HG02938 (cell line): ENCODE measurements around the gene BACE2.
"Not testable (repeated sequence)": the region's sequence is repeated elsewhere in the genome, so short reads cannot be mapped to it uniquely, and the experiment has no call there.

ENCODE experiments used
- ATAC-seq: cut with Tn5 transposase; IDR thresholded peaks from one replicate; pipeline ENCODE4 v1.9.1; 2021; ENCODE audit warnings: mild to moderate bottlenecking, moderate library complexity; ENCODE audit not compliant: unreplicated experiment

BACE2 gene

DNA sequence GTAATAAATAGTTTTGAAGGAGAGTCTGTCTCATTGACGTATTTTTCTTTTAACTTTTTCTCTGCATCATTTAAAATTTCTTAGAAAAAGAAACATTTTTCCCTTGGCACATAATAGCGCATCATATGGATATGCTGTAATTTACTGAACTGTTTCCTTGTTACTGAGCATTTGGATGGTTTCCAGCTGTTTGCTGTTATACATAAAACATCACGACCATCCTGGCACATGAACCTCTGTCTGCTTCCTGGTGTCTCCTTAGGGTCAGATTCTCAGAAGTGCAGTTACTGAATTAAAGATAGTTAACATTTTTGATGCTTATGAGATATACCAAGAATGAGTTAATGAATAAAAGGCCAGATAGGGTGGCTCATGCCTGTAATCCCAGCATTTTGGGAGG lies 67.2 kb downstream of the BACE2 start:
- ATAC-seq: no peak

DNA sequence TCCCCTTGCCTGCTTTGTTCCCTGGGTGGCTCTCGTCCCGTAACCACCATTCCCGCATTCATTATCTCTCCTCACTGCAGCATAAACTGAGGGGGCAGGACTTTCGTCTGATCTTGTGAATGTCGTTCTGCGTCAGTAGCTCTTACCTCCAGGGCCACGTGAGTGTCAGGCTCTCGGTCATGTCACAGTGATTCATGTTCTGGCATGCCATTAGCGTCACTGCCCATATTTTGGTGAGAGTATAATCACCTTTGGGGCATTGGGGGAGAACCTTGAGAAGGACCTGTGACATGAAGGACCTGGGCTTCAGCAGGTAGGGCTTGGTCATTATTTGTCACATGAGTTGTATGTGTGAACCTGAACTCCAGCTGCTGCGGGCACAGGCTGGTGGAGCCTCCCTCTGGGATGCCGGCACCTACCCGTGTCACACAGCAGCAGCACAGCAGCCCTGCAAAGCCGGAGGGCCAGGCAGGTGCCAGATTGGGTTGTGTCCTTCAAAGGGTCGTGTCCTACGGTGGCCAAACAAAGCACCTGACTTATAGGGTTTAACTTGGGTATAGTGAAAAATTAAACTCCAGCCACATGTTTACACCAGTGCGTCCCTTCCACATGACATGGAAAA lies 68.5 kb downstream of the BACE2 start:
- ATAC-seq: no peak

DNA sequence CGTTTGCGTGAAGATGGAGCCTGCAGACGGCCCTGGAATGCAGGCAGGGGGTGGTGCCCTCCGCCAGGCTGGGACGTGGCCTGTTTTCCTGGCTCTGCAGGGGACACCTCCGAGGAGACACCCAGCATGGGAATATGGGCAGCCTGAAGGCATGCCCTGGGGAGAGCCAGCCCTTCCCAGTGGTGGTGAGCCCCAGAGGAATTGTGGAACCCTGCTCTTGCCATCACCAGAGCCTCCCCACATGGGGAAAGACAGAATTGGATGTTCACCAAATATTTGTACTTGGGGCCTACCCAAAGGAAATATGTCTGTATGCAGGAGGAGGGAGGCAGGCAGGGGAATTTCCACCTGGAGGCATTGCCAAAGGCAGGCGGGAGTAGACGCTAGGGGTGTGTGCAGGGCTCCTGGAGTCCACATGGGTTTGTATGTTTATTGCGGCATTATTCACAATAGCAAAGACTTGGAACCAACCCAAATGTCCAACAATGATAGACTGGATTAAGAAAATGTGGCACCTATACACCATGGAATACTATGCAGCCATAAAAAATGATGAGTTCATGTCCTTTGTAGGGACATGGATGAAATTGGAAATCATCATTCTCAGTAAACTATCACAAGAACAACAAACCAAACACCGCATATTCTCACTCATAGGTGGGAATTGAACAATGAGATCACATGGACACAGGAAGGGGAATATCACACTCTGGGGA lies 70.3 kb downstream of the BACE2 start:
- ATAC-seq: not testable (repeated sequence)

DNA sequence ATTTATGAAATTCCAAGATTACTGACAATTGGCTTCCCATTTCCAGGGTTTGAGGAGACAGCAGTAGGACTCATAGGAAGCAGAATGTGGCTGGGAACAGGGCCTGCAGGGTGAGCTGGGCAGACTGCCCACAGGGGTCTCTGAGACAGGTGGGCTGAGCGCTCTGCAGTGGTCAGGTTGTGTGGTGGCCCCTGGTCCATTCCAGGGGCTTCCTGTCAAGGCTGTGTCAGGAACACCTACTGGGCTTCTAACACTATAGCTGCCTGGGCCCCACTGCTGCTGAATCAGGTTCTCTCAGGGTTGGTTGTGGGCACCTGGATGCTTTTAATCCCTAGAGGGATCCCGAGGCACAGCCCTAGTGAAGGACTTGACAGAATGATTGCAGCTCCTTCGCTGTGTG lies 72.1 kb downstream of the BACE2 start:
- ATAC-seq: no peak

DNA sequence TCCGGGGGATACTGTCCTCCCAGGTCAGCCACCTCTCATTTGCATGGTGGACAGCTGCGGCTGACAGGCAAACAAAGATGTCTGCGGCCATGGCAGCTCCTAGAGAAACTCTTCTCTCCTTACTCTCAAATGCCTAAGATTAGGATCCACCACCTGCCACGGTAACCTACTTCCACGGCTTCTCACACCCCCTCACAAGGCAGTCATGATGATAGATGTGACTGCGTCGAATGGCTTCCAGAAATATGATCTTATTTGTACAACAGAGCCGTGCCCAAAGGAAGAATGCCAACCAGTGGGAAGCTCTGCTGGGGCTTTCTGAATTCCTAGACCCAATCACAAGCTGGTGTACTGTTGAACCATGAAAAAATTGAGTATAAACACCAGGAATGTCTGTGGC lies 73.4 kb downstream of the BACE2 start:
- ATAC-seq: no peak

DNA sequence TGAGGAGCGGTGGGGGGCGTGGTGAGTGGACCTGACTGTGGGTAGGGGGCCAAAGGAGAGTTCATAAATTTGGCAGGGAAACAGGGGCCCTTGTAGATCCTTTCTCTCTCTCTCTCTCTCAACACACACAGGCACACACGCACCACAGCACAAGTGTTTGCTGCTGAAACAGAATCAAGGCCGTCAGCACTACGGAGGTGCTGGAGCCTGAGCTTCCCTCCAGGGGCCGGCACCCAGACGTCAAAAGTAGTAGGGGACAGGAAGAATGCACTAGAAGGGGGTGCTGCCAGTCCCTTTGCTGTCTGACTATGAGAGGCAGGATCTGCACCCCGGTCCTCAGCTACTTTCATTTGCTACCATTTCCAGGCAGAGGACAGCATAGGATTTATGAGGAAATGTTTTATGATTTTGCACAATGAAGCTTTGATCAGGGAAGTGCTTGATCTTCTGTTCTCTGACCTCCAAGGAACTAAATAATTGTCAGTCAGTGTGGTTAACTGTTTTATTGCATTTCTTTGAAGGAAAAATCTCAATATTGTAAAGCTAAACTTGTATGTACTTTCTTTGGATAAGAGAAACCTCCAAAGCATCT lies 74.4 kb downstream of the BACE2 start:
- no peak for ATAC-seq

DNA sequence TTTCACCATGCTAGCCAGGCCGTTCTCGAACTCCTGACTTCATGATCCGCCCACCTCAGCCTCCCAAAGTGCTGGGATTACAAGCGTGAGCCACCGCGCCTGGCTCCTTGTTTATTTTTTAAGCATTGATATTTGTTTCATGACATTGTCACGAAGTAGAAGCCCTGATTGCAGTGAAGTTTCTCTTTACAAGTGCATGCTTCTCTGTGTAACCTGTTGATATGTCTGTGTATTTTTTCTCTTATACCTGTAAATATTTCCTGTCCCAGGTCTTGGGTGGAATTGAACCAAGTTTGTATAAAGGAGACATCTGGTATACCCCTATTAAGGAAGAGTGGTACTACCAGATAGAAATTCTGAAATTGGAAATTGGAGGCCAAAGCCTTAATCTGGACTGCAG lies 75.1 kb downstream of the BACE2 start:
- ATAC-seq: no peak

DNA sequence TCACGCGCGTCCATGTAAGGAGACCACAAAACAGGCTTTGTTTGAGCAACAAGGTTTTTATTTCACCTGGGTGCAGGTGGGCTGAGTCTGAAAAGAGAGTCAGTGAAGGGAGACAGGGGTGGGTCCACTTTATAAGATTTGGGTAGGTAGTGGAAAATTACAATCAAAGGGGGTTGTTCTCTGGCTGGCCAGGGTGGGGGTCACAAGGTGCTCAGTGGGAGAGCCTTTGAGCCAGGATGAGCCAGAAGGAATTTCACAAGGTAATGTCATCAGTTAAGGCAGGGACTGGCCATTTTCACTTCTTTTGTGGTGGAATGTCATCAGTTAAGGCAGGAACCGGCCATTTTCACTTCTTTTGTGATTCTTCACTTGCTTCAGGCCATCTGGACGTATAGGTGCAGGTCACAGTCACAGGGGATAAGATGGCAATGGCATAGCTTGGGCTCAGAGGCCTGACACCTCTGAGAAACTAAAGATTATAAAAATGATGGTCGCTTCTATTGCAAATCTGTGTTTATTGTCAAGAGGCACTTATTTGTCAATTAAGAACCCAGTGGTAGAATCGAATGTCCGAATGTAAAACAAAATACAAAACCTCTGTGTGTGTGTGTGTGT lies 76.4 kb downstream of the BACE2 start:
- ATAC-seq: not testable (repeated sequence)

DNA sequence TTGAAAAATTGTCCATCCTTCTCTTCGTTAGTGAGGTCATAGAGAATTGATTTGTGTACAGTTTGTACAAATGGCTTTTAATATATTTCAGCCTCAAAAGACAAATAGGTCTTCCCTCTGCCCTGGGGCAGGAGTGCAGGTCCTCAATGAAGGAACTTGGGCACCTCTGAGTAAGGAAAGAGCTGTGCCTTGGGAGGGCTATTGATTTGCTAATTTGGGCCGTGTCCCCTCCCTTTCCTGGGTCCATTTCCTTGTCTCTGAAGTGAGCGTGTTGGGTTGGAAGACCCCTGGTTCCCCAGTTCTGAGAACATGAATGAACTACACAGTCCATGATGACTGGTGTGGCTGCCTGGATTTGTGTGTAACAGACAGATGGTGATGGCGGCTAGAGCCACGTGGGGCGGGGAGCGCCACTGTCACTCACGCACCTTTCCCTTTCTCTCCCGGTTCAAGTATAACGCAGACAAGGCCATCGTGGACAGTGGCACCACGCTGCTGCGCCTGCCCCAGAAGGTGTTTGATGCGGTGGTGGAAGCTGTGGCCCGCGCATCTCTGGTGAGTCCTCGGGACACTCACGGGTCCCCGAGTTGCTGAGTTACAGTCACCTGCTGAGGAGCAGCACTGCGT lies 77.7 kb downstream of the BACE2 start:
- ATAC-seq: no peak

DNA sequence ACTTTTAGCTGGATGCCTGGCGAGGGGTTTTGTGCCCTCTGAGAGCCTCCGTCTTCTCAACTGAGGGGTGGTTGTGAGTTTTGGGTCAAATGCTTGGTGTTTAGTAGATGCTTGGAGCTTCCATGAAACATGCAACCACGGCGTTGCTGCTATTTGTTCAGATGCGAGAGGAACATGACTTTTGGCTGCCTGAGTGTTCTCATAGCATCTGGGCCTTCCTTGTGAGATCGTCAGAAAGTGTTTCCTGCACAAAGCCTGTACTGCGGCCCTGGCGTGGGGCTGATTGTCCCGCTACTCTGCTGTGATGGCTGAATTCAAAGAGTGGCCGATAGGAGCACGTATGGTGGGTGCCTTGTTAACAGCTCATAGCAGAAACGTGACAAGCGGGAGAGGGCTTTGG lies 78.8 kb downstream of the BACE2 start:
- ATAC-seq: no peak

DNA sequence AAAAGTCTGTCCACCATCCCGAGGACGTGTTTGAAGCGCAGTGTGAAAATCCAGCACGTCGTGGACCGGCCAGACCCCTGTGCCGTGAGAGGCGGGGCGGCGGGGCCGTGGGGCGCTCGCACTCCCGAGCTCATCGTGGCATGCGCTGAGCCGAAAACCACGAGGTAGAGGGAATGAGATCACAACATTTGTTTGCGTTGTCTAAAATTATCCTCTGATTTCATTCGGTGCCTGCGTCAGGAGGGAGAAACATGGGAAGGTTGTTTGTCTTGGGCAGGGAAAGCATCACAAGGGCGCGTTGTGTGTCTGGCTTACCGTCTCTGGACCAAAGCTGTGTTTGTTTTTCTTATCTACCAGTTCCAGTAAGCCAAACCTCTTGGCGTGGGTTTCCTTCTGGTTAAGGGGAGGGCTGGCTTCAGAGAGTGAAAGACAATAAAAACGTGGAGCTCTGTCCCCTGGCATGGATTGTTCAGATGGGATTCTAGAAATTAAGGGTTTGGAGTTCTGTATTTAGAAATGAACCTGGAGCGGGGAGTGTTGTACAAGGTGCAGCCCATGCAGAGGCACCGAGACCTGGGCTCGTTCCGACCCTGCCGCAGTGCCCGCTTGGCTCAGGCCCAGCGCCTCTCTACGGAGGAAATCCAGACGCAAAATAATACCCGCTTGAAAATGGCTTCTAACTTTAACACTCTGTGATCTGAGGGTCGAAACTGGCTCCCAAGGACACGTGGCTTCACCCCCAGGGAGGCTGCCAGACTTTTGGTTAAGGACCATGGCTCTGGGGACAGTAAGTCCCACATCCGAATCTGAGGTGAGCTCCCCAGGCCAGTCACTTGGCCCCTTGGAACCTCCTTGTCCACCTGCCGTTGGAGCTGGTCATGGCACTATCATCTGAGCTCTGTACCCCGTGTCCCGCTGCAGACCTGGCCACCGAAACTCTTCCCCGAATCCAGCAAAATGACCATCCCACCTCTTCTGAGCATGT lies 79.9 kb downstream of the BACE2 start:
- no peak for ATAC-seq

DNA sequence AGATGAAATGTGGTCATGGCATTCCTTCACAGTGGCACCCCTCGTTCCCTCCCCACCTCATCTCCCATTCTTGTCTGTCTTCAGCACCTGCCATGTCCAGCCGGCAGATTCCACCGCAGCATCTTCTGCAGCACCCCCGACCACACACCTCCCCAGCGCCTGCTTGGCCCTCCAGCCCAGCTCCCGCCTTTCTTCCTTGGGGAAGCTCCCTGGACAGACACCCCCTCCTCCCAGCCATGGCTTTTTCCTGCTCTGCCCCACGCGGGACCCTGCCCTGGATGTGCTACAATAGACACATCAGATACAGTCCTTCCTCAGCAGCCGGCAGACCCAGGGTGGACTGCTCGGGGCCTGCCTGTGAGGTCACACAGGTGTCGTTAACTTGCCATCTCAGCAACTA lies 81.5 kb downstream of the BACE2 start:
- ATAC-seq: no peak

DNA sequence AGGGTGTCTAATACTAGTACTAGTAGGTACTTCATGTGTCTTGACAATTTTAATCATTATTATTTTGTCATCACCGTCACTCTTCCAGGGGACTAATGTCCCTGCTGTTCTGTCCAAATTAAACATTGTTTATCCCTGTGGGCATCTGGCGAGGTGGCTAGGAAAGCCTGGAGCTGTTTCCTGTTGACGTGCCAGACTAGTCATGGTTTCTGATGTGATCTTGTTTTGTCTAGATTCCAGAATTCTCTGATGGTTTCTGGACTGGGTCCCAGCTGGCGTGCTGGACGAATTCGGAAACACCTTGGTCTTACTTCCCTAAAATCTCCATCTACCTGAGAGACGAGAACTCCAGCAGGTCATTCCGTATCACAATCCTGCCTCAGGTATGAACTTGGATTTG lies 82.6 kb downstream of the BACE2 start:
- no peak for ATAC-seq

DNA sequence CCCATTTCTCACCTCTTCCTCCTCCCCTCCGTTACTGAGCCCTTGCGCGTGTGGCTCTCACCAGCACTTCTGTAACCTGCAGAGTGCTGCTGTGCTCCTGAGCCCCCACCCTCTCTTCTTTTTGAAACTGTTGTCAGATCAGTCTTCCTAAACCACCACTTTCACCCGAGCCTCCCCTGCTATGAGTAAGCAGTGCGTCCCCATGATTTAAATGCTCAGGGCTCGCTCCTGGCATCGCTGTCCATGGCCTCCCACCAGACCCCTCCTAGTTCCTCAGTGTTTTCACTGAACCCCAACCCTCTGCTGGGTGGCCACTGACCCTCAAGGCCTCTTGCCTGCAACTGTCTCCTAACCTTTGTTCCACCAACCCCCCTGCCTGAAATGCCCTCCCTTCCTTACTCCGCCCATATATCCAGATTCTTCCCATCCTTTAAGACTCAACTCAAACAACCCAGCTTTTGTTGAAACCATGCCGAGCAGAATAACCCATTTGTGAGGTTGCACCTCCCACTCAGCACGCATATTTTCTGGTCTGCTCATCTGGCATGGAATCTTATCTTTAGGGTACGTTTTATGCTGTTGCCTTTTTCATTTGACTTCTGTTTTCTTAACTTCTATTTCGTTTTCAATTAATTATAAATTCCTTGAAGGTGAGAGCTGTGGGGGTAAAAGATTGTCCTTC lies 84.1 kb downstream of the BACE2 start:
- no peak for ATAC-seq

DNA sequence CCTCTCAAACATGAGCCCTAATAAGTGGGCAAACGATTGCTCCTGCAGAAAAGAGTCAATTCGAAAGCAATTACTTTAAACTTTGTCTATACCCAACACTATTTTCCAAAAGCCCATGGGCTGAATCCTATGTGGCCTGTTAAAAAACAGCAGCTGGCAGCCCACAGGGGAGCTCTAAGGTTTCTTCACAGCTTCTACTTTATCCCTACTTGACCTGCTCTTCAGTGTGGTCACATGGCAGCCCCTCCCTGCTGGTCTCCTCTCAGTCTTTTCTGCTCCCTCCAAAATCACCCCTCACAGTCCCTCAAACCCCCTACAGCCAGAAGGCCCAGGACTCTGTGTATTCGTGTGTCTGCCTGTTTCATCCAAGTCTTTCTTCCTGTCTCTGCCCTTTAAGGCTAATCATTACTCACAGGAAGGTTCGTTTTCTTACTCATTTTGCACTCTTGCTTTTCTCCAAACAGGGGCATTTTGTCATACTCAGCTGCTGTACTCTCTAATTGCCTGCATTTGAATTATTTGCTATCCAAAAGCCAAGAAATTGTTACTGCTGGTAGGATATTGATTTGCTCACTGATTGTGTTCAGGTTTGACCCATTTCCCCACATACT lies 86.2 kb downstream of the BACE2 start:
- ATAC-seq: no peak

DNA sequence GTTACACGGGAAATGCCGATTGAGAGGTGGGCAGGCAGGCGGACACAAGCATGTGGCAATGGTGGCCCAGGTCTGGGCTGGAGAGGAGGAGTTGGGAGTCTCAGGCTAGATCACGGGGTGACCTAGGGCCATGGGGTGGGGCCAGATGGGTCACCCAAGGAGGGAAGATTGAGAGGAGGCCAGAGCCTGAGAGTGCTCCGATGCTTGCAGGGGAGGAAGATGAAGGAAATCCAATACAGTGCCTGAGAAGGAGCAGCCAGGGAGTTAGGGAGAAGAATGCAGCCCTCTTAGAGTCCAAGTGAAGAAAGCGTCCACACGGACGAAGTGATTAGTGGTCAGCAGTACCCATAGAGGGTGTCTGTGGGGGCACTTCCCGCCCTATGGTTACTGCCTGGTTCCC lies 87.2 kb downstream of the BACE2 start:
- no peak for ATAC-seq

DNA sequence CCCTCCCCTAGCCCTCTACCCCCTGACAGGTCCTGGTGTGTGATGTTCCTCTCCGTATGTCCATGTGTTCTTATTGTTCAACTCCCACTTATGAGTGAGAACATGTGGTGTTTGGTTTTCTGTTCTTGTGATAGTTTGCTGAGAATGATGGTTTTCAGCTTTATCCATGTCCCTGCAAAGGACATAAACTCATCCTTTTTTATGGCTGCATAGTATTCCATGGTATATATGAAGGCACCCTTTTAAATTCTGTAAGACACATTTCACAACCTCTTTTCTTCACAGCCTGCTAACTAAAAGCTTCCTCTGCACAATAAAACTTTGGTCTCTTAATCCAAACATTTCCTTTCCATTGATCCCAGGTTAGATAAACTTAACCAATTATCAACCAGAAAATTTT lies 88.3 kb downstream of the BACE2 start:
- not testable (repeated sequence) for ATAC-seq

DNA sequence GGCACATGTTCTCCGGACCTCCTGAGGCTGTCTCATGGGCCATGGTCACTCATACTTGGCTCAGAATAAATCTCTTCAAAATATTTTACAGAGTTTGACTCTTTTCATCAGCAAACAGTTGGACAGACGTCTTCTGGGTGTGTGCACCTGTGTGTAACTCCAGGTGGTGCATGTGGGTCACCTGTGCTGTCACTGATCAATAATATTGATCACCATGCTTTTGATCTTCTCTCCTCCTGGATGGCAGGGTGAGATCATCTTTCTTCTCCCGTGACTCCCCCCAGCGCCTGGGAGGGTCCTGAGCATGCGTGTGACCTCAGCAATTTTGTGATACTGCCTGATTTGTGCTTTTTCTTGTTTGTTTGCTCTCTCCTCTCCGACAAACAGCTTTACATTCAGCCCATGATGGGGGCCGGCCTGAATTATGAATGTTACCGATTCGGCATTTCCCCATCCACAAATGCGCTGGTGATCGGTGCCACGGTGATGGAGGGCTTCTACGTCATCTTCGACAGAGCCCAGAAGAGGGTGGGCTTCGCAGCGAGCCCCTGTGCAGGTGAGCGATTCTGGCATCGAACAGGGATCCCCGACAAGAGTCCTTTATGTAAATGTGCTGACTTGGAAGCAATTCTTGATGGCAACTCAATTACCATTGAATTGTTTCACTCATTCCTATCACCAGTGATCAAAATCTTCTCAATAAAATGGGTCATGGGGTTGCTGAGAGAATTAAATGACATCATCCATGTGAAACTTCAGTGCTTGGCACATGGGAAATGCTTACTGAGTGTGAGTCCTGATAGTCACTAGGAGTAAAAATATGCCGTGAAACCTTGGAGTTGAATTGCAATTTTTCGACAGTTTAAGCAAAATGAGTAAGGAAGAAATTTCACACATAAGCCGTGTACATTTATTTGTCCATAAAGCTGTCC lies 89.1 kb downstream of the BACE2 start:
- ATAC-seq: no peak
